A549 (cell line): Measurements from ENCODE around the gene UNC93A. TPM values are rescaled to one million over a fixed set of nuclear protein-coding genes. Genes with fewer than 3 reads are reported as not detected.
A peak's percentile ranks its signal among the peaks of the same experiment; 100 is the strongest.

Experiments used
- ATAC-seq, 2 experiments: fragments of 200-7000 bp in 1 of 2; fragments of >200 bp in 1 of 2; cut with Nextera tagmentation in 1 of 2; cut with Tn5 transposase in 1 of 2; 3 replicates each; pipeline versions ENCODE4 v1.8.0 to v1.9.1; 2018 to 2020; ENCODE audit warnings: mild to moderate bottlenecking in 1 of 2, moderate library complexity in 1 of 2
- CTCF ChIA-PET: fragments of 300-600 bp; sonication (Branson Sonifier 250); formaldehyde crosslinking; extraction: SDS; loops from one replicate; lab custom pipeline; 2021; ENCODE audit warnings: antibody characterized with exemption, inconsistent platforms; lab: Yijun Ruan, JAX
- POLR2A ChIA-PET: fragments of 350-600 bp; formaldehyde crosslinking; extraction: SDS; loops from one replicate; lab custom pipeline; 2021; ENCODE audit warnings: antibody characterized with exemption, inconsistent platforms; lab: Yijun Ruan, JAX
- DNase-seq, 2 experiments: peaks; one replicate each; pipeline versions ENCODE4 v3.0.0 to v3.0.0-alpha.2; 2011 to 2016; ENCODE audit warnings: low read depth in 1 of 2, low spot score in 1 of 2
- FAIRE-seq: peaks from 2 replicates; lab custom pipeline; 2011; peaks lifted over from hg19 to GRCh38; lab: Jason Lieb, UNC
- H3K27ac ChIP-seq, 2 experiments: fragments of >200 bp; sonication (Bioruptor Twin); formaldehyde crosslinking; 3 replicates each; pipeline ENCODE4 v1.5.1; 2016 to 2017
- H3K4me1 ChIP-seq: fragments of >200 bp; sonication (Bioruptor Twin); formaldehyde crosslinking; 3 replicates; pipeline ENCODE4 v1.6.1; 2016
- H3K4me2 ChIP-seq: fragments of >200 bp; sonication (Bioruptor Twin); formaldehyde crosslinking; 3 replicates; pipeline ENCODE4 v1.6.1; 2016
- H3K4me3 ChIP-seq: fragments of >200 bp; sonication (Bioruptor Twin); formaldehyde crosslinking; 3 replicates; pipeline ENCODE4 v1.5.1; 2016
- H3K9me3 ChIP-seq: fragments of >200 bp; sonication (Bioruptor Twin); formaldehyde crosslinking; 3 replicates; pipeline ENCODE4 v1.6.1; 2016
- CBX8 ChIP-seq: fragments of 200-600 bp; sonication (generic); IDR thresholded peaks from 2 replicates; pipeline ENCODE4 v1.6.1; 2016
- CHD4 ChIP-seq: fragments of 200-600 bp; sonication (generic); IDR thresholded peaks from 2 replicates; pipeline ENCODE4 v1.6.1; 2016; ENCODE audit warnings: antibody characterized with exemption, mild to moderate bottlenecking, borderline replicate concordance
- FOSB ChIP-seq: fragments of 250-450 bp; sonication (Bioruptor Pico); IDR thresholded peaks from 2 replicates; pipeline ENCODE4 v1.5.0; 2020; ENCODE audit warnings: mild to moderate bottlenecking, moderate library complexity
- GATA3 ChIP-seq: IDR thresholded peaks from 2 replicates; pipeline ENCODE4 v1.6.1; 2012; ENCODE audit warnings: borderline replicate concordance
- HDAC2 ChIP-seq: fragments of 200-600 bp; sonication (generic); IDR thresholded peaks from 2 replicates; pipeline ENCODE4 v1.6.1; 2016
- HOXB5 ChIP-seq: fragments of 250-450 bp; sonication (Bioruptor Pico); IDR thresholded peaks from 2 replicates; pipeline ENCODE4 v1.5.0; 2020; ENCODE audit warnings: mild to moderate bottlenecking, moderate library complexity
- KDM5A ChIP-seq: fragments of 200-600 bp; sonication (generic); IDR thresholded peaks from 2 replicates; pipeline ENCODE4 v1.6.1; 2016; ENCODE audit warnings: antibody characterized with exemption, mild to moderate bottlenecking
- NFE2L2 ChIP-seq: fragments of 150-350 bp; conservative IDR thresholded peaks from 2 replicates; pipeline ENCODE4 v1.6.1; 2014; ENCODE audit warnings: low read length
- PHF8 ChIP-seq: fragments of 200-600 bp; sonication (generic); IDR thresholded peaks from 2 replicates; pipeline ENCODE4 v1.6.1; 2016; ENCODE audit warnings: low read depth, mild to moderate bottlenecking, antibody characterized with exemption, moderate library complexity, borderline replicate concordance
- RAD21 ChIP-seq, 2 experiments: fragments of >200 bp in 1 of 2; sonication (Bioruptor Twin) in 1 of 2; formaldehyde crosslinking in 1 of 2; IDR thresholded peaks in 1 of 2; conservative IDR thresholded peaks in 1 of 2; 2 replicates in 1 of 2; 3 replicates in 1 of 2; pipeline ENCODE4 v1.6.1; 2012 to 2018; ENCODE audit warnings: inconsistent platforms in 1 of 2
- RARB ChIP-seq: fragments of 250-450 bp; sonication (Bioruptor Pico); IDR thresholded peaks from 2 replicates; pipeline ENCODE4 v1.8.0; 2021; ENCODE audit warnings: mild to moderate bottlenecking, moderate library complexity
- RCOR1 ChIP-seq: fragments of 150-350 bp; IDR thresholded peaks from 2 replicates; pipeline ENCODE4 v1.6.1; 2014; ENCODE audit warnings: antibody characterized with exemption, low read length, low read depth
- SMC3 ChIP-seq: fragments of >200 bp; sonication (Bioruptor Twin); formaldehyde crosslinking; IDR thresholded peaks from 3 replicates; pipeline ENCODE4 v1.6.1; 2018; ENCODE audit warnings: inconsistent platforms
- SREBF2 ChIP-seq: fragments of 450-650 bp; IDR thresholded peaks from 2 replicates; pipeline ENCODE4 v1.6.1; 2014; ENCODE audit warnings: mild to moderate bottlenecking, moderate library complexity
- TFCP2L1 ChIP-seq: fragments of 250-450 bp; sonication (Bioruptor Pico); IDR thresholded peaks from 2 replicates; pipeline ENCODE4 v1.5.0; 2021; ENCODE audit warnings: mild to moderate bottlenecking
- WGBS: methylation state at CpG from one replicate; pipeline ENCODE4 v1.1.6; 2017; ENCODE audit errors: missing lambda C conversion rate; 5-methylcytosine and 5-hydroxymethylcytosine counted together
- polyA plus RNA-seq, 4 experiments: library from polyadenylated mRNA; depleted of rRNA in 3 of 4; stranded (reverse); fragments of >200 nt; fragmentation: RNase III in 1 of 4; extraction: RNeasy Plus Mini Kit Qiagen cat#74134 plus additional on column Dnase treatment in 1 of 4; gene quantifications; 2 replicates in 3 of 4; 3 replicates in 1 of 4; pipeline ENCODE4 v1.2.3, GENCODE V29; 2011 to 2017
- TF ChIP-seq, protein P1 (sequence below): fragments of 450-650 bp; IDR thresholded peaks from 2 replicates; pipeline ENCODE4 v1.6.1; 2014; ENCODE audit warnings: antibody characterized with exemption
- TF ChIP-seq, protein P2 (sequence below): fragments of >200 bp; sonication (Bioruptor Twin); formaldehyde crosslinking; IDR thresholded peaks from 3 replicates; pipeline ENCODE4 v1.5.1; 2016
- TF ChIP-seq, protein P3 (sequence below): IDR thresholded peaks from 2 replicates; pipeline ENCODE4 v1.6.1; 2012
- TF ChIP-seq, protein P4 (sequence below): fragments of >200 bp; sonication (Bioruptor Twin); formaldehyde crosslinking; IDR thresholded peaks from 3 replicates; pipeline ENCODE4 v1.6.1; 2016
- TF ChIP-seq, protein P5 (sequence below): IDR thresholded peaks from 2 replicates; pipeline ENCODE4 v1.6.1; 2012; ENCODE audit warnings: low read depth, borderline replicate concordance

The UNC93A gene
- polyA plus RNA-seq, 2 of the 4 experiments (the other 2 are of a cell fraction): not detected

DNA sequence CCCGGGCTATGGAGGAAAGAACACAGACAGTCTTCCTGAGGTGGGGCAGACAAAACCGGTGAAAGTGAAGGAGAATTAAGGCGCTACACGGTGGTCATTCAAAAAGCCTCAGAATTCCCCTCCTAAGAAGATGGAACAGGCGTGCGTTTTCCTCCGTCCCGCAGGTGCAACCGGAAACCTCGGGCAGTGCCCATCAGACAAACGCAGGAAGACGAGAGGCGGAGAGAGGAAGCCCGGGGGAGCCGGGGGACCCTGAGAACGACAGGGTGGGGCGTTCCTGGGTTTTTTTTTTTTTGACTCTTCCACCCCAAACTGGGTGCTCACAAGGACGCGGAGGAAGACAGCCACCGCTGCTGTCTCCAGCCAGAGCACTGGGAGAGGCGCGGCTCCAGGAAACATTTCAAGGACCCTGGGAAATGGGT, 59.2 kb downstream of the UNC93A start:
- ATAC-seq: no peak
- no peak for TF ChIP-seq FOSB (CRISPR knock-in tag)
- no peak for TF ChIP-seq RCOR1
- TF ChIP-seq NFE2L2: no peak
- TF ChIP-seq CBX8: no peak
- POLR2A ChIA-PET: interaction anchor here (0.6 kb wide), 1 partner anchor 509 kb away, joined by 3 read pairs; no protein-coding TSS in a partner anchor
- H3K9me3 ChIP-seq: no peaks in the 10 kb centered on the region
- H3K4me1 ChIP-seq: no peaks in the 10 kb centered on the region
- H3K4me3 ChIP-seq: no peak overlapping the region
- 95% methylated on average over 22 of the region's 22 CpGs for WGBS
- no peak overlapping the region; the same call in 2 of the 3 replicates for H3K4me2 ChIP-seq
- no peak overlapping the region for H3K27ac ChIP-seq
- DNase-seq: no peak
- no peak for FAIRE-seq
- CTCF ChIA-PET: interaction anchor here (1.2 to 2.6 kb wide), 4 partner anchors 9 to 82 kb away, joined by 3 to 35 read pairs (median 6); no protein-coding TSS in a partner anchor

DNA sequence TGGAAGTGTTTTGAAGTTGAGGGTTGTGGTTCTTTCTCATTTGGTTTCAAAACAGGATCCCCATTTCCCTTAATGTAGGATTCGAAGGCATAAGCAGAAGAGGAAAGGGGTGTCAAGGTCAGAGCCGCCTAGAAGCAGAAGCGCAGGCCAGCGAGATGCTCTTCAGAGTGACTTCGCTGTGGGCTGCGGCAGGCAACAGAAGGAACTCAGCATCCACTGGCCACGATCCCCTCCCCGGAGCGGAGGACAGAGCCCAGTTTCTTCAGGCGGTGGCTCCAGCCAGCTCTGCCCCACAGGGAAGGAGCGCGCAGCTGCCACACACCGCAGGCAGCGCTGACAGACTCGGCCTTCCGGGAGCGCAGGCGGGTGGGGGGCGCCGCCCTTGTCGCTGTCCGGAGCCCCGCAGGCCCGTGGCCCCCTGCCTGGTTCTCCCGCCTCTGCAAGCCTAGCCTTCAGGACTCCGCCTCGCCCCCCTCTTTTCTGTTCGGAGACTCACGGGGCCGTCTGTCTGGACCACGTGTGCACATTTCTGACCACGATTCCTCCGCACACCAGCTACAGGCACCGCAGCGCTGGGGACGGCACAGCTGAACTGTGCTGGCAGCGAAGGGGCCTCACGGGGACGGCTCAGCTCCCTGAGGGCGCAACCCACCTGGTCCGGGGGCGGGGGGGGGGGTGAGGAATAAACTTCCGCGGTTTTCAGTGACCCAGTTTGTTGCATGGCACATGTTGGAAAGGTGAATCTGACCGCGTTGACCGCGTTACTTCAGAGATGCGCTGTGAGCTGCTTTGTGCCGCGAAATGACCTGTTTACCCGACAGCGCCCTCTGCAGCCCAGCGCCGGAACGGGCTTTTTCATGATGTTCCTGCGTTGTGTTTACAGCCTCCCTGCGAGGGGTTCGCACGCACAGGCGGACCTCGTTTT, 59.9 kb downstream of the UNC93A start:
- 27% methylated on average over 27 of the region's 62 CpGs for WGBS
- FAIRE-seq: no peak
- H3K9me3 ChIP-seq: no peaks in the 10 kb centered on the region
- H3K27ac ChIP-seq: peak overlapping the region; percentile 69 to 86; a peak in 5 of 6 replicates
- ChIA-PET POLR2A (no interaction called here), CTCF (interaction anchor here (0.6 to 2.6 kb wide), 24 partner anchors 9 to 1627 kb away, joined by 3 to 35 read pairs (median 4); partner anchors contain the start of gene UNC93A)
- H3K4me2 ChIP-seq: peak overlapping the region; percentile 92
- peak; percentile 95 to 97 for ATAC-seq
- H3K4me1 ChIP-seq: no peaks in the 10 kb centered on the region
- no peak for TF ChIP-seq TFCP2L1 (CRISPR knock-in tag)
- peak; percentile 71 for TF ChIP-seq SMC3
- TF ChIP-seq, protein P1, sequence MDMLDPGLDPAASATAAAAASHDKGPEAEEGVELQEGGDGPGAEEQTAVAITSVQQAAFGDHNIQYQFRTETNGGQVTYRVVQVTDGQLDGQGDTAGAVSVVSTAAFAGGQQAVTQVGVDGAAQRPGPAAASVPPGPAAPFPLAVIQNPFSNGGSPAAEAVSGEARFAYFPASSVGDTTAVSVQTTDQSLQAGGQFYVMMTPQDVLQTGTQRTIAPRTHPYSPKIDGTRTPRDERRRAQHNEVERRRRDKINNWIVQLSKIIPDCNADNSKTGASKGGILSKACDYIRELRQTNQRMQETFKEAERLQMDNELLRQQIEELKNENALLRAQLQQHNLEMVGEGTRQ: peak; percentile 29; the same call in 1 of the 2 replicates
- TF ChIP-seq, protein P2, sequence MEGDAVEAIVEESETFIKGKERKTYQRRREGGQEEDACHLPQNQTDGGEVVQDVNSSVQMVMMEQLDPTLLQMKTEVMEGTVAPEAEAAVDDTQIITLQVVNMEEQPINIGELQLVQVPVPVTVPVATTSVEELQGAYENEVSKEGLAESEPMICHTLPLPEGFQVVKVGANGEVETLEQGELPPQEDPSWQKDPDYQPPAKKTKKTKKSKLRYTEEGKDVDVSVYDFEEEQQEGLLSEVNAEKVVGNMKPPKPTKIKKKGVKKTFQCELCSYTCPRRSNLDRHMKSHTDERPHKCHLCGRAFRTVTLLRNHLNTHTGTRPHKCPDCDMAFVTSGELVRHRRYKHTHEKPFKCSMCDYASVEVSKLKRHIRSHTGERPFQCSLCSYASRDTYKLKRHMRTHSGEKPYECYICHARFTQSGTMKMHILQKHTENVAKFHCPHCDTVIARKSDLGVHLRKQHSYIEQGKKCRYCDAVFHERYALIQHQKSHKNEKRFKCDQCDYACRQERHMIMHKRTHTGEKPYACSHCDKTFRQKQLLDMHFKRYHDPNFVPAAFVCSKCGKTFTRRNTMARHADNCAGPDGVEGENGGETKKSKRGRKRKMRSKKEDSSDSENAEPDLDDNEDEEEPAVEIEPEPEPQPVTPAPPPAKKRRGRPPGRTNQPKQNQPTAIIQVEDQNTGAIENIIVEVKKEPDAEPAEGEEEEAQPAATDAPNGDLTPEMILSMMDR: peak; percentile 70
- TF ChIP-seq CHD4: no peak
- no peak for TF ChIP-seq SREBF2
- no peak for TF ChIP-seq PHF8
- no peak for TF ChIP-seq RARB (CRISPR knock-in tag)
- no peak for TF ChIP-seq KDM5A
- TF ChIP-seq, protein P3, sequence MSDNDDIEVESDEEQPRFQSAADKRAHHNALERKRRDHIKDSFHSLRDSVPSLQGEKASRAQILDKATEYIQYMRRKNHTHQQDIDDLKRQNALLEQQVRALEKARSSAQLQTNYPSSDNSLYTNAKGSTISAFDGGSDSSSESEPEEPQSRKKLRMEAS: peak; percentile 74
- TF ChIP-seq, protein P4, sequence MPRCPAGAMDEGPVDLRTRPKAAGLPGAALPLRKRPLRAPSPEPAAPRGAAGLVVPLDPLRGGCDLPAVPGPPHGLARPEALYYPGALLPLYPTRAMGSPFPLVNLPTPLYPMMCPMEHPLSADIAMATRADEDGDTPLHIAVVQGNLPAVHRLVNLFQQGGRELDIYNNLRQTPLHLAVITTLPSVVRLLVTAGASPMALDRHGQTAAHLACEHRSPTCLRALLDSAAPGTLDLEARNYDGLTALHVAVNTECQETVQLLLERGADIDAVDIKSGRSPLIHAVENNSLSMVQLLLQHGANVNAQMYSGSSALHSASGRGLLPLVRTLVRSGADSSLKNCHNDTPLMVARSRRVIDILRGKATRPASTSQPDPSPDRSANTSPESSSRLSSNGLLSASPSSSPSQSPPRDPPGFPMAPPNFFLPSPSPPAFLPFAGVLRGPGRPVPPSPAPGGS: no peak
- no peak for TF ChIP-seq HOXB5 (CRISPR knock-in tag)
- TF ChIP-seq HDAC2: no peak
- TF ChIP-seq CBX8: no peak
- TF ChIP-seq GATA3: no peak
- peak; percentile 61 to 65 for TF ChIP-seq RAD21 (conservative IDR thresholded peaks at IDR 0.05 in 1 of 2, IDR thresholded peaks at IDR 0.05 in 1 of 2)
- TF ChIP-seq, protein P5, sequence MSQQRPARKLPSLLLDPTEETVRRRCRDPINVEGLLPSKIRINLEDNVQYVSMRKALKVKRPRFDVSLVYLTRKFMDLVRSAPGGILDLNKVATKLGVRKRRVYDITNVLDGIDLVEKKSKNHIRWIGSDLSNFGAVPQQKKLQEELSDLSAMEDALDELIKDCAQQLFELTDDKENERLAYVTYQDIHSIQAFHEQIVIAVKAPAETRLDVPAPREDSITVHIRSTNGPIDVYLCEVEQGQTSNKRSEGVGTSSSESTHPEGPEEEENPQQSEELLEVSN: 0 out of 2 replicates have a peak, but pooled peaks have one; percentile 18
- H3K4me3 ChIP-seq: peak overlapping the region; percentile 51
- DNase-seq: peak; percentile 41 to 76
